ENCODE measurements around the gene PRRC2A.
A peak's percentile ranks its signal among the peaks of the same experiment; 100 is the strongest.

PRRC2A gene

DNA sequence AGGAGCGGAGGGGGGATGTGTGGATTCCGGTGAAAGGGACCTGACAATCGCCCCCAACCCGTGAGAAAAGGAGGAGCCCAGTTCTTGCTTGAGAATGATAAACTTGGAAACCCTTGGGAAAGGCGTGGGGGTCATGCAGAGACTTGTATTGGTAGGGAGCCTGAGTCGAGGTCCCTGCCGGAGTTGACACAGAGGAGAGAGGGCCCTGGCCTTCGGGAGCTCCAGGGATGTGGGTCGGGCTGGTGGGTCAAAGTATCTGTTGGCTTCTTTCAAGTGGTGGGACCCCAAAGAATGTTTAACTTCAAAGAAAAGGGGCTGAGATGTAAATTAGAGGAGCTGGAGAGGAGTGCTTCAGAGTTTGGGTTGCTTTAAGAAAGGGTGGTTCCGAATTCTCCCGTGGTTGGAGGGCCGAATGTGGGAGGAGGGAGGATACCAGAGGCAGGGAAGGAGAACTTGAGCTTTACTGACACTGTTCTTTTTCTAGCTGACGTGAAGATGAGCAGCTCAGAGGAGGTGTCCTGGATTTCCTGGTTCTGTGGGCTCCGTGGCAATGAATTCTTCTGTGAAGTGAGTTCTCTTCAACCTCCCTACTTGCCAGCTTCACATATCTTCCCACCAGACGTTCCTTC, 45.9 kb downstream of the PRRC2A start:
- no peak for DNase-seq (ENCODE audit: low spot score)

DNA sequence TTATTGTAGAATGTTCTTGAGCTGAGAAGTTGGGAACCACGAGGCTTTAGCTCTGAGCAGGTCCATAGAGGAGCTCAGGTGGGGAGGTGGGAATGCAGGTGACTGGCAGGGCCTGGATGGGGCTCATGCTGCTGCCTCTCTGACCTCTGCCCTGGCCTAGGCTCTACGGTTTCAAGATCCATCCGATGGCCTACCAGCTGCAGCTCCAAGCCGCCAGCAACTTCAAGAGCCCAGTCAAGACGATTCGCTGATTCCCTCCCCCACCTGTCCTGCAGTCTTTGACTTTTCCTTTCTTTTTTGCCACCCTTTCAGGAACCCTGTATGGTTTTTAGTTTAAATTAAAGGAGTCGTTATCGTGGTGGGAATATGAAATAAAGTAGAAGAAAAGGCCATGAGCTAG, 49.2 kb downstream of the PRRC2A start, which contains the start of gene LY6G5B:
LY6G5B (plus strand) TSS at position 301 of the 400 bp plus-strand sequence. CDS start 975 bp downstream, outside the sequence.
- DNase-seq (ENCODE audit: low spot score): no peak

DNA sequence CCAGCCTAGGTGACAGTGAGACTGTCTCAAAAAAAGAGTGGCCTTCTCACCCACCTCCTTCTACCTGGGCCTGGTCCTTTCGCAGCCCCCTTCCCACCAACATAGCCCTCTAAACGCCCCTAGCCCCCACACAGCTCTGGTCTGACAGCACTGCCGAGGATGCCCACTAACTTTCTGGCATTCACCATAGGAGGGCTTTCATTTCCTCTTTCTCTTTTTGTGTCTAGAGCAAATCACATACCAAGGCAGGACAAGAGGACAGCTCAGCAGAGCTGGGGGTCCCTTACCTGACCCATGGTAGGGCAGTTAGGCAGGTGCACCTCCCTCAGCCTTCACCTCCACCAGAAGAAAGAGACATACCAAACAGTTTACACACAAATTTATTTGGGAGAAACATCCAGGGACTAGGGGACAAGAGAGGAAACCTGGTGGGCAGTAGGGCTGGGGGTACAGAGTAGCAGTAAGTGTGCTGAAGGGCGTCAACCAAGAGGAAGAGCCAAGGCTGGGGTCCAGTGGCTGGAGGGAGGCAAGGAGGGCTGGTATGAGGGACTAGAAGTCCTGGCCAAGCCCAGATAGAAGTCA, 55.9 kb downstream of the PRRC2A start:
- no peak for DNase-seq (ENCODE audit: low spot score)

DNA sequence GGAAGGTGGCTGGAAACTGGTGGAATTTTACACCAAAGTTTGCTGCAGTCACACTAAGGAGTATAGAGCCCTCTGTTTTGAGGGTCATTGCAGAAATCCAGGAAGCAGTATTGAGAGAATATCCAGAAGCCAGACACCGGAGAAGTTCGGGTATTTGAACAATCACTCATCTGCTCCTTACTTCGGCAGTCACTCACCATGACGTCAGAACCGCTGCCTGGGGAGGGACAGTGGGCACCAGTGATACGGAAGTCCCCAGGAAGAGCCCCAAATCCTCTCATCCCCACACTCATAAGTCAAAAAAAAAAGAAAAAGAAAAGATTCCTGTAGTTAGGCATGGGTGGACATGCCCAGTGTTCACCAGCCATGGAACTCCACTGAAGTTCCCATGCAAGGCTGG, 56.4 kb downstream of the PRRC2A start:
- DNase-seq (ENCODE audit: low spot score): no peak

DNA sequence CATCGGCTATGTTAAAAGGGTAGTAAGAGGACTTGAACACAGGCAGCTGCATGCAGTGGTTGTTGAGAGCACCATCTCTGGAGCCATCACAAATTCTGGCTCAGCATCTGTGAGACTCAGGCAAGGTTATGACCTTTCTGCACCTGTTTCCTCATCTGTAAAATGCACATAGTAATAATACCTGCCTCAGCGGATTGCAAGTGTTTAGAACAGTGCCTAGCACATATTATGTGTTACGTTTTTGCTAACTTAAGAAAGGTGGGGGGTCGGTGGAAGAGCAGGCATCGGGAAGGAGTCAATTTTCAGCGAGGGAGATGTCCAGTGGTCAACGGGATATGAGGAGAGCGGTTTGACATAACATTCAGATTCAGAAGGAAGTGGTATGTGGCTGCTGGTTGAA, 57.4 kb downstream of the PRRC2A start:
- DNase-seq (ENCODE audit: low spot score): no peak

DNA sequence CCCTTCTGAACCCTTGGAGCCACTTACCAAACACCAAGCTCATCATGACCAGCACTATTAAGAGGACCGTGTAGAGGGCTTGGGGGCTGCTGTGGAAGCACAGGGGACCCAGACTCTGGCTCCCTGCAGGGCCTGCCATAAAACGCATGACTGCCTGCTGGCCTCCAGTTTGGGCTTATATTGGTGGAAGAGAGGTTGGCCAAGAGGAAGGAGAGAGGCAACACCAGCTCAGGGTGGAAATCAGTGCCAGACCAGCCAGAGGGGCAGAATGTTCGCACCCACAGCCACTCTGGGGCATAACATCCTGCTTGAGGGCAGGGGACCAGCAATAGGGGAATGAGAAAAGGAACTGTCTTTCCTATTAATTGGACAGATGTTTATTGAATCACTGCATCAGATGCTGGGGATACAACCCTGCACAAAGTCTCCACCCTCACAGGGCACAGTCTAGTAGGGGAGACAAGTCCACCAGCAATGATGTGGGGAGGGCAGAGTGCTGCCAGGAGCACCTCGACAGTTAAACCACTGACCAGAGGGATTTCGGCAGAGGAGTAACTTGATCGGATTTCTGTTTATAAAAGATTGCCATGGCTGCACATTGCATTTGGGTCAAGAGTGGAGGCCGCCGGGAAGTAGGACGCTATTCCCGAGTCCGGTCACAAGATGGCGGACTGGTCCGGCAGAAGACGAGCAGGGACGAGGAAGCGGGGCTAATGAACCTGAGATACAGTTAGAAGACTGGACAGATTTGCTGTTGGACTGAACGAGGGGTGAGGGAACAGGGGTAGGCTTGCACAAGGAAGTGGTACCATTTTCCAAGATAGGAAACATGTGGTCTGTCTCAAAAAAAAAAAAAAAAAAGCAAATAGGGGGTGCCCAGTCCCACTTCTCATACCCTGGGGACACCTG, 60.0 kb downstream of the PRRC2A start, which contains the start of gene LY6G5C:
LY6G5C (minus strand) TSS at position 842 of the 909 bp plus-strand sequence; CDS start at position 148, 694 bp downstream.
- DNase-seq (ENCODE audit: low spot score): peak; percentile 78

DNA sequence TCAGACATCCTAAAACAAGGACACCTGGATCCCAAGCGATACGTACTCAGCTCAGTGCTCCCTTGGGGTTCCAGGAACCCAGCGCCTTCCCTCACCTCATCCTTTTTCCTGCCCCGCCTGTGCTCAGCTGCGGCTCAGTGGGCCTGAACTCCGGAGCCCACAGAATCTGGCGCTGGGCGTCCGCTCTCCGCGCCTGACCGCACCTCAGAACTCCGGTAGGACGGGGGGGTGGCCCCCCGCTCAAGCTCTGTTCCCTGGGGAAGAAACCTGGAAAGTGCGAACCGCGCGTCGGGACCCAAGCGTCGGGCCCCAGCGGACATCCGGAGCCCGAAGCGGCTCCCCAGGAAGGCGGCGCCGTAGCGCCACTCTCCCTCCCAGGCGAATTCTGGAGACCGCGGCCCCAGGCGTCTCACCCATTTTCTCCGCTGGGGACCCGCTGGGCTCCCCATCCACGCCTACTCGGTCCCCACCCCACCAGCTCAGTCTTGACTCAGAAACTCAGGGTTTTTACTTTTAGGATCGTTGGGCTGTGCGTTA, 60.7 kb downstream of the PRRC2A start:
- DNase-seq (ENCODE audit: low spot score): no peak

DNA sequence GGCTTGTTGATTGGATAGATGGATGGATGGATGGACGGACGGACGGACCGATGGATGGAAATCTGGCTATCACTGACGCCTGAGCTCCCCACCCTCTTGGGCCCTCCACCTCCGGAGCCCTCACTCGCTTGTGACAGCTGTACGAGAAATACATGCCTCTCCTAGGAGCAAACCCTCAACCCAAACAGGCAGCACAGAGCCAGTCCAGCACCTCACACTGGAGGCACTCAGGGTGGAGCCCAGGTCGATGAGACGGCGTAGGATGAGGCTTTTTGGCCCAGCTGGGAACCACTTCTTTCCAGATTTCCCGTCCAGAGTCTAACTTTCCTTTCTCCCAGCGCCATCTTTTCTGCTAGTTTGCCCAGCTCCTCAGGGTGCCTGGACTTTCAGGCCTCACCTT, 63.1 kb downstream of the PRRC2A start:
- DNase-seq (ENCODE audit: low spot score): no peak

DNA sequence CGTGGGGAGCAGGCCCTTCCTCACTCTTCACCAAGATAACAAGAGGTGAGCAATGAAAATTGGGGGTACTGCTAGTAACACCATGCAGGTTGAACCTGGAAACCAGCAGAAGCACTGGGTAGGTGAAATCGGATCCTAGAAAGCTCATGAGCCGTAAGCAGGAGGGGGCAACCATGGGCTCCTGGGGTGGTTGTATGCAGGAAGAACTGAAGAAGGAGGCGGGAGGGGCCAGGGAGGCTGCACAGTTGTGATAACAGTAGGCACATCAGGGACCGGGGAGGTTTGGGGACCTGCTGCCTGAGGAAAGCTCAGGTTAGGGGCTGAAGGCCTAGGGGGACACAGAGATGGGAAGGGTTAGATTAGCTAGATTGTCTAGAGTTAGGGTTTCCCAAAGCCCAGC, 66.0 kb downstream of the PRRC2A start:
- no peak for DNase-seq (ENCODE audit: low spot score)

DNA sequence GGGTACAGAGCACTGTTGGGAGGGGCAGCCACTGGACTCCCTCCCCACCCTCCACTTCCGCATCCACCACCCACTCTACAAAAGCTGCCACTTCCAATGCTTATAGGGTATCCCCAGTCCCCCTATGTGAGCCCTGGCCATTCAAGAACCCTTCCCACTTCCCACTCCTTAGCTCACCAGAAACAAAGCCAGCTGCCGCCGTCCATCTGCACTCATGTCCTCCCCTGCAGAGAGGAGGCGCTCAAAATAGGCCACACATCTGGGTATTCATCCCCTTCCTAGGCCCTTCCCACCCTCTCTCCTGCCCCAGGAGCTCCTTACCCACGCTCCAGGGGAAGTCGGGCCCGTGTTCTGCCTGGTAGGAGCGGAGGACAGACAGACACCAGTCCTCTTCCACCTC, 66.8 kb downstream of the PRRC2A start:
- no peak for DNase-seq (ENCODE audit: low spot score)

Measured in activated CD4-positive, alpha-beta T cell treated with anti-CD3 and anti-CD28 coated beads, Interleukin-2, Interleukin-4, amounts not matched to agents 100 ng/mL and 50 ng/mL, durations not matched to agents 16 hours and 8 hours (primary cell).